Small intestine (tissue), 7 donors: ENCODE measurements around the gene AUTS2. TPM values are rescaled to one million over a fixed set of nuclear protein-coding genes. Genes with fewer than 3 reads are reported as not detected.

Source experiments
- DNase-seq, 2 donors: peaks; one replicate each; pipeline versions ENCODE4 v3.0.0 to v3.0.0-alpha.2; 2013
- FAIRE-seq: peaks from 2 replicates; lab custom pipeline; 2012; peaks lifted over from hg19 to GRCh38; lab: Jason Lieb, UNC
- H3K27ac ChIP-seq, 3 donors: one replicate each; pipeline ENCODE4 v1.5.1; 2013; ENCODE audit warnings: low read length in 2 of 3, mild to moderate bottlenecking in 2 of 3, control low read depth in 1 of 3, inconsistent platforms in 1 of 3, low read depth in 1 of 3, moderate library complexity in 1 of 3
- H3K27me3 ChIP-seq, 3 donors: one replicate each; pipeline ENCODE4 v1.6.1; 2013; ENCODE audit warnings: low read length in 3 of 3, inconsistent platforms in 1 of 3; ENCODE audit not compliant: control insufficient read depth in 3 of 3, insufficient read depth in 3 of 3
- H3K36me3 ChIP-seq, 3 donors: one replicate each; pipeline ENCODE4 v1.6.1; 2013; ENCODE audit warnings: low read length in 3 of 3, inconsistent platforms in 1 of 3, low read depth in 1 of 3, mild to moderate bottlenecking in 1 of 3, moderate library complexity in 1 of 3; ENCODE audit not compliant: control insufficient read depth in 3 of 3, insufficient read depth in 2 of 3
- H3K4me1 ChIP-seq, 3 donors: one replicate each; pipeline ENCODE4 v1.6.1; 2013; ENCODE audit warnings: low read length in 2 of 3, inconsistent platforms in 1 of 3, low read depth in 1 of 3, mild to moderate bottlenecking in 1 of 3, moderate library complexity in 1 of 3; ENCODE audit not compliant: control insufficient read depth in 3 of 3, insufficient read depth in 2 of 3
- H3K4me3 ChIP-seq, 3 donors: one replicate each; pipeline ENCODE4 v1.5.1; 2013; ENCODE audit warnings: low read length in 3 of 3, control low read depth in 1 of 3, inconsistent platforms in 1 of 3, low read depth in 1 of 3, mild to moderate bottlenecking in 1 of 3, moderate library complexity in 1 of 3
- H3K9me3 ChIP-seq, 2 donors: one replicate each; pipeline ENCODE4 v1.6.1; 2013; ENCODE audit warnings: low read depth in 1 of 2, low read length in 1 of 2; ENCODE audit not compliant: control insufficient read depth in 2 of 2, insufficient read depth in 1 of 2
- WGBS, 3 donors: extraction: QIAGEN DNeasy Blood & Tissue Kit; methylation state at CpG; one replicate each; pipeline ENCODE4 v1.1.7; 2013; 5-methylcytosine and 5-hydroxymethylcytosine counted together
- polyA plus RNA-seq, 4 donors: library from polyadenylated mRNA; stranded (reverse) in 3 of 4; unstranded in 1 of 4; fragments of 200-250 nt in 3 of 4; fragments of 120-200 nt in 1 of 4; gene quantifications; one replicate each; pipeline versions ENCODE4 v1.2.1 to v1.2.3, GENCODE V29; 2013
- donor health status: healthy with polysubstance abuse.
- donor health status: control.
- donor health status: control.
- donor health status: Bipolar disorder and iron deficiency.
- donor health status: healthy.

Gene AUTS2
- polyA plus RNA-seq, 4 donors: 4.9 to 43.5 (median 13.6) TPM

GRCh38 chr7:70680743-70681468 lies 1082.6 kb downstream of the AUTS2 start:
- Histone ChIP-seq H3K4me3 (no peak overlapping the region), H3K9me3 (no peaks in the 10 kb centered on the region), H3K36me3 (no peaks in the 10 kb centered on the region), H3K27me3 (no peaks in the 10 kb centered on the region), H3K27ac (no peak overlapping the region), H3K4me1 (peaks cover 0 to 2% (median 0%) of the 10 kb centered on the region in 3 donors)
- FAIRE-seq (no peak), DNase-seq (no peak)
- WGBS, 3 donors: 92 to 94% (median 93%) methylated on average over 15 of the region's 15 CpGs

- Histone ChIP-seq H3K36me3 (no peaks in the 10 kb centered on the region), H3K27me3 (no peaks in the 10 kb centered on the region), H3K4me1 (peaks cover 0 to 2% (median 0%) of the 10 kb centered on the region in 3 donors), H3K4me3 (peak overlapping the region in 1 of 3 donors; percentile 35), H3K9me3 (no peaks in the 10 kb centered on the region), H3K27ac (peak overlapping the region in 1 of 3 donors; percentile 41)
- DNase-seq (peak; percentile 53 to 72), FAIRE-seq (no peak)
- 34 to 57% (median 39%) methylated on average over 12 of the region's 12 CpGs for WGBS, 3 donors
These were observed 1083.4 kb downstream of the AUTS2 start for GRCh38 chr7:70681469-70682350.

GRCh38 chr7:70684173-70684572 lies 1085.9 kb downstream of the AUTS2 start:
- DNase-seq (no peak), FAIRE-seq (no peak)
- Histone ChIP-seq H3K36me3 (no peaks in the 10 kb centered on the region), H3K27me3 (no peaks in the 10 kb centered on the region), H3K4me3 (no peak overlapping the region), H3K4me1 (no peaks in the 10 kb centered on the region), H3K27ac (no peak overlapping the region), H3K9me3 (no peaks in the 10 kb centered on the region)
- WGBS, 3 donors: 93 to 97% (median 97%) methylated on average over 8 of the region's 8 CpGs

- Histone ChIP-seq H3K36me3 (no peaks in the 10 kb centered on the region), H3K4me1 (peaks cover 0 to 12% (median 0%) of the 10 kb centered on the region in 3 donors), H3K9me3 (no peaks in the 10 kb centered on the region), H3K27me3 (no peaks in the 10 kb centered on the region), H3K4me3 (peak overlapping the region in 2 of 3 donors; percentile 49 to 87), H3K27ac (peak overlapping the region; percentile 30 to 64 (median 61))
- FAIRE-seq (no peak), DNase-seq (no peak)
- WGBS, 3 donors: 49 to 56% (median 53%) methylated on average over 9 of the region's 9 CpGs
These were observed 1095.0 kb downstream of the AUTS2 start for GRCh38 chr7:70693321-70693685.

- Histone ChIP-seq H3K27me3 (no peaks in the 10 kb centered on the region), H3K4me3 (peak overlapping the region; percentile 77 to 94 (median 87)), H3K4me1 (peaks cover 0 to 12% (median 0%) of the 10 kb centered on the region in 3 donors), H3K36me3 (no peaks in the 10 kb centered on the region), H3K27ac (peak overlapping the region; percentile 61 to 98 (median 82)), H3K9me3 (no peaks in the 10 kb centered on the region)
- DNase-seq (peak; percentile 85 to 94), FAIRE-seq (no peak)
- WGBS, 3 donors: 0 to 1% (median 0%) methylated on average over 31 to 101 of the region's 101 CpGs
These were observed 1095.6 kb downstream of the AUTS2 start for GRCh38 chr7:70693686-70694433.

GRCh38 chr7:70694434-70694970 lies 1096.2 kb downstream of the AUTS2 start:
- H3K4me3 ChIP-seq: peak overlapping the region; percentile 77 to 94 (median 87)
- no peak for FAIRE-seq
- H3K4me1 ChIP-seq: peaks cover 0 to 12% (median 0%) of the 10 kb centered on the region in 3 donors
- H3K27ac ChIP-seq: peak overlapping the region; percentile 82 to 98 (median 88)
- no peaks in the 10 kb centered on the region for H3K27me3 ChIP-seq
- 0 to 1% (median 0%) methylated on average over 24 to 80 of the region's 80 CpGs for WGBS, 3 donors
- peak; percentile 56 to 86 for DNase-seq
- peaks cover 0 to 2% (median 0%) of the 10 kb centered on the region in 3 donors for H3K36me3 ChIP-seq
- no peaks in the 10 kb centered on the region for H3K9me3 ChIP-seq

GRCh38 chr7:70694971-70695794 lies 1096.9 kb downstream of the AUTS2 start:
- Histone ChIP-seq H3K27ac (peak overlapping the region; percentile 82 to 98 (median 88)), H3K9me3 (no peaks in the 10 kb centered on the region), H3K4me1 (peaks cover 0 to 12% (median 2%) of the 10 kb centered on the region in 3 donors), H3K4me3 (peak overlapping the region; percentile 77 to 94 (median 87)), H3K36me3 (peaks cover 0 to 5% (median 4%) of the 10 kb centered on the region in 3 donors), H3K27me3 (no peaks in the 10 kb centered on the region)
- FAIRE-seq: no peak
- 0% methylated on average over 70 to 77 of the region's 77 CpGs for WGBS, 3 donors
- DNase-seq: peak; percentile 33 to 74
